ENCODE measurements around the gene OAF.

The OAF gene

DNA sequence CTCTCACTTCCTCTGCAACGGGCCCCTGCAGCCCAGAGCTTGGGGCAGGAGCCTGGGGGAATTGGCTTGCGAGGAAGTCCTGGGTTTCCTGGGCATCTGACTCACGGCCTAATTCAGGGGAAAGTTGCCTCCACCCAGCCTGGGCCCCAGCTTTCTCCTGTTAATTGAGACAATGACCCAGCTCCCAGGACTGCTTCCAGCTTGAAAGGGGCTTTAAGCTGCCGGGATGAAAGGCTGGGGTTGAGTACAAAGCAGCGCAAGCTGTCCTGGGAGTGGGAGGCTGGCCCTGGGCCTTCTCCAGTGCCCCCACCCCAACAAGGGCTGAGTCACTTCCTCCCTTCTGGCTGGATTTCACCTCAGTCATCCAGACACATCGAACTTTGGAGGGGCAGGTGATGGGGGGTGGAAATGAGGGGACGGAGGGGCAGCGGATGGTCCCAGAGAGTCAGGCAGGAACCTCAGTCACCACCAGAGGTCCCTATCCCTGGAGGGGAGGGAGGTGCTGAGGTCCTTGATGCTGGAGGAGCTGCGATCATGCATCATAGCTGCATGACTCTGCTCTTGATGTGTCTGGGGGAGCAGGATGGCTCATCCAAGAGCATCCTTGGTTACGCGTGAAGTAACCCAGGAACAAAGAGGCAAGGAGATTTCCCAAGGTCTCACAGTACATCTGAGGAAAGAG lies 30.1 kb upstream of the OAF start:
- H3K27ac ChIP-seq = peak overlapping the region in 1 of 2 donors; percentile 66
- peak; percentile 74 for DNase-seq (ENCODE audit: low spot score)

GRCh38 chr11:120181376-120181975 lies 29.4 kb upstream of the OAF start:
- Histone ChIP-seq H3K27ac (peak overlapping the region in 1 of 2 donors; percentile 66), H3K4me3 (no peak overlapping the region)
- DNase-seq (ENCODE audit: low spot score) = peak; percentile 71
- TF ChIP-seq CTCF (IDR thresholded peaks at IDR 0.05) = no peak

More for the DNA sequence above, 30.1 kb upstream of the OAF start:
- TF ChIP-seq CTCF (IDR thresholded peaks at IDR 0.05) = no peak
- no peak overlapping the region for H3K4me3 ChIP-seq

DNA sequence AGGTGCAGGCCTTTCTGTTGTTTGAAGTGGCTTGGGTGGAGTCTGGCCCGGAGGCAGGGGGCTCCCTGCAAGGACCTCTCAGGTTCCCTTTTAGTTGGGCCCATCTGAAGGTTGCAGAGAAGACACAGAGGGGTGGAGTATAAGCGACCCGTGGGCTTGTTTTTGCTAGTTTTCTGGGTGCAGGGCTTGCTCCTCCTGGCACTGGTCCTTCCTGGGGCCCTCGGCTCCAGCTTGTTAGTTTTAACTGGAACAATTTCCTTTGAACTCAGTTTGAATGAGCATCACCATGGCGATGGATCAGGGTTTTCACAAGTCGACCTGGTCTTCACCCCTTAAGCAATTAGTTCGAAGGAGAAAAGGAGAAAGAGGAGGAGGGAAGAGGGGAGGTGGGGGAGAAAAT lies 28.5 kb upstream of the OAF start:
- Histone ChIP-seq H3K4me3 (no peak overlapping the region), H3K27ac (no peak overlapping the region)
- DNase-seq (ENCODE audit: low spot score) = peak; percentile 41
- TF ChIP-seq CTCF (IDR thresholded peaks at IDR 0.05) = no peak

DNA sequence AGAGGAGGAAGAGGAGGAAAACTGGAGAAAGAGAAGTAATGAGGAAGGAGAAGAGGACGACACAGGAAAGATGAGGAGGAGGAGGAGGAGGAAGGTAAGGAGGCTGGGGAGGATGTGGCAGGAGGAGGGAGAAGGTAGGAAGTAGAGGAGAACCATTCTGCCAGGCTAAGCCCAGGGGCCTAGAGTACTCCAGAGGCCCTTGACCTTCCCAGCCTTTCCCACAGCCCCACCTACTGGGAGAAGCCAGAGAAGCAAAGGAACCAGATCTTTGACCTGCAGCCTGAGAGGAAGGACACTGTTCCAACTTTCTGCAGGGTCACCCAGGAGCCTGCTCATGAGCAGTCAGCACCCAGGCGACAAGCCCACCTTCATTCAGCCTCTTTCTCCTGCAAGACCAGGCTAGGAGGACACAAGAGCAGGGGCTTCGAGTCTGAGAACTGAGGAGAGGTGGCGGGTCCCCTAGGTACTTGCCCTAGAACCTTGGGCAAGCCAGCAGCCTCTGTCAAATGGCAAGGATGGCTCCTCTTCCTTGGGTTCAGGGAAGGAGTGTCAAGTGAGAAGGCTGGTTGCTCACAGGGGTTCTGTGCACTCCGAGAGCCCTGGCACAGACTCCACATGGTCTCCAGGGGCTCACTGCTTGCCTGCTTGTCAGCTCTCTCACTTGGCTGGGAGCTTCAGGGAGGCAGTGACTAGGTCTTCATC lies 27.9 kb upstream of the OAF start:
- no peak for TF ChIP-seq CTCF (IDR thresholded peaks at IDR 0.05)
- H3K27ac ChIP-seq = peak overlapping the region in 1 of 2 donors; percentile 68
- no peak overlapping the region for H3K4me3 ChIP-seq
- DNase-seq (ENCODE audit: low spot score) = peak; percentile 67

GRCh38 chr11:120183701-120184141 lies 27.1 kb upstream of the OAF start:
- Histone ChIP-seq H3K27ac (peak overlapping the region in 1 of 2 donors; percentile 68), H3K4me3 (no peak overlapping the region)
- DNase-seq (ENCODE audit: low spot score) = peak; percentile 62
- no peak for TF ChIP-seq CTCF (IDR thresholded peaks at IDR 0.05)

DNA sequence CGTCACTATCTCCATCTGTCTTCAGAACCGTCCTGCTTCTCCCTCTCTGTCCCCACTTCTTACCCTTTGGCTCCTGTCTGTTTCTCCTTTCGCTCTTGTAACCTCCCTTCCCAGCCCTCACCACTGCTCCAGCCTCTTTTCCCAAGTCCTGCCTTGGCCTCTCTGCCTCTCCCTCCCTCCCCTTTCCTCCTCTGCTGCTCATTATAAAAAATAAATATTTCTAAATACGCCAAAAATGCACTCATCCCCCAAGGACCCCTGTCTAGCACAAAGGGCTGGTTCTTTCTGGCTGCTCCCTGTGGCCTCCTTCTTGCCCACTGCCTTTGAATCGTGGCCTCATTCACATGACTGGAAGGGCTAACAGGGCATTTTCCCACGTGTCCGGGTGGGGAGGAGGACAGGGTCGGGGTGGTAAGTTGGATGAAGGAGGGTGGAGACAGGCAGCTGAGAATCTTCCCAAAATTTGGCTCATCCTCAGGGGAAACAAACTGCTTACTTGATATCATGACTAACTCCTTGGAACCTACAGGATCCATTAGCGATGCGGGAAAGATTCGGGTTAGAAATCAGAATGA lies 26.4 kb upstream of the OAF start:
- Histone ChIP-seq H3K27ac (peak overlapping the region in 1 of 2 donors; percentile 68), H3K4me3 (no peak overlapping the region)
- peak; percentile 73 for DNase-seq (ENCODE audit: low spot score)
- TF ChIP-seq CTCF (IDR thresholded peaks at IDR 0.05) = no peak

Measured in coronary artery (tissue), 2 donors.